Subcutaneous adipose tissue (tissue), 4 donors: ENCODE measurements around the gene C1QBP. TPM values are rescaled to one million over a fixed set of nuclear protein-coding genes. Genes with fewer than 3 reads are reported as not detected.

ENCODE experiments used
- total RNA-seq, 4 donors: library from RNA; depleted of rRNA; stranded (reverse); fragments of >200 nt; gene quantifications; one replicate each; pipeline ENCODE4 v1.1.0, GENCODE V29; 2016
- TF ChIP-seq, protein P1 (sequence below): fragments of 450-650 bp; IDR thresholded peaks from one replicate; pipeline ENCODE4 v1.5.1; 2016; ENCODE audit warnings: low read depth, mild to moderate bottlenecking, control low read depth, antibody characterized with exemption, moderate library complexity

Gene C1QBP
- total RNA-seq, 4 donors from 2014 or later, result 54.4 to 85.3 (median 73.3) TPM

GRCh38 chr17:5446786-5447185 lies 7.8 kb upstream of the C1QBP start:
- TF ChIP-seq, protein P1, sequence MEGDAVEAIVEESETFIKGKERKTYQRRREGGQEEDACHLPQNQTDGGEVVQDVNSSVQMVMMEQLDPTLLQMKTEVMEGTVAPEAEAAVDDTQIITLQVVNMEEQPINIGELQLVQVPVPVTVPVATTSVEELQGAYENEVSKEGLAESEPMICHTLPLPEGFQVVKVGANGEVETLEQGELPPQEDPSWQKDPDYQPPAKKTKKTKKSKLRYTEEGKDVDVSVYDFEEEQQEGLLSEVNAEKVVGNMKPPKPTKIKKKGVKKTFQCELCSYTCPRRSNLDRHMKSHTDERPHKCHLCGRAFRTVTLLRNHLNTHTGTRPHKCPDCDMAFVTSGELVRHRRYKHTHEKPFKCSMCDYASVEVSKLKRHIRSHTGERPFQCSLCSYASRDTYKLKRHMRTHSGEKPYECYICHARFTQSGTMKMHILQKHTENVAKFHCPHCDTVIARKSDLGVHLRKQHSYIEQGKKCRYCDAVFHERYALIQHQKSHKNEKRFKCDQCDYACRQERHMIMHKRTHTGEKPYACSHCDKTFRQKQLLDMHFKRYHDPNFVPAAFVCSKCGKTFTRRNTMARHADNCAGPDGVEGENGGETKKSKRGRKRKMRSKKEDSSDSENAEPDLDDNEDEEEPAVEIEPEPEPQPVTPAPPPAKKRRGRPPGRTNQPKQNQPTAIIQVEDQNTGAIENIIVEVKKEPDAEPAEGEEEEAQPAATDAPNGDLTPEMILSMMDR, result no peak

- TF ChIP-seq, protein P1, result no peak
Measured at GRCh38 chr17:5444209-5444608, 5.3 kb upstream of the C1QBP start.

GRCh38 chr17:5443728-5444127 lies 4.8 kb upstream of the C1QBP start:
- TF ChIP-seq, protein P1, result no peak

DNA sequence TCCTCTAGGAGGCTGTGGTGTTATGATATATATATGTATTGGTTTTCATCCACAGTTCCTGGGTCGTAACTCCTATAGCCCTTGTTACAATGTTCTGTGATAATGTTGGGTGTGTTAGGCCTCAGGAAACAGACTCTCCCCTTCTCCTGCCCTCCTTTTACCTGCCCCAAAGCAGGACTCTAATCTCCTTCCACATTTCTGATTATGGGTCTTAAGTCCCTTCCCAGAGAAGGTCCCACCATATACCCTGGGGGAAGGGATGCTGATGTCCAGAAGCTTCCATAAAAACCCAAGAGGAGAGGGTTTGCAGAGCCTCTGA lies 450 bp upstream of the C1QBP start:
- TF ChIP-seq, protein P1, result no peak

DNA sequence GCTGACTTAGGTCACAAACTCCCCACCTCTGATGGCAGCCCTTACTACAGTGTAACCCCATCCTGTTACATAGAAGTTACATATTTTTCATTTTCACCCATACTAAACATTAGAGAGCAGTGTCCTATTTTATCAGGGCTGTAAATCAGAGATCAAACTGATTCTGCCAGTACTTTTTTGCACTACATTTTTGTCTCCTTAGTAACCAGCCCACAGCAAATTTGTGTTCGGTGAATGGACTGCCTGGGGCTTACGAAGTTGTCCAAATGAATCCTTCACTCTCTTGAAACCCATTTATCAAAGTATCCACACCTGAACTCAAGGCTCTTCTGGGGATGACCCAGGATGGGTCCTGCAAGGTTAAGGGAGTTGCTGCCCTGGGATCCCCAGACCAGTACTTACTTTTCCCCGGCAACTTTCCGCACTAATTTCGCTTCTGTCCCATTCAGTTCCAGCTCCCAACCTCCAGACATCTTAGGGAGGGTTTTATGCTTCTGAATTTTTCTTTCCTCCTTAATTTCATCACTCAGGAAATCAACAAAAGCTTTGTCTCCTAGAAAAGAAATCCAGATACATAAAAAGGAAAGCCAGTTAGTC lies 1.1 kb downstream of the C1QBP start:
- TF ChIP-seq, protein P1, result no peak

- TF ChIP-seq, protein P1, result no peak
Measured at GRCh38 chr17:5434984-5435383, 4.0 kb downstream of the C1QBP start.

DNA sequence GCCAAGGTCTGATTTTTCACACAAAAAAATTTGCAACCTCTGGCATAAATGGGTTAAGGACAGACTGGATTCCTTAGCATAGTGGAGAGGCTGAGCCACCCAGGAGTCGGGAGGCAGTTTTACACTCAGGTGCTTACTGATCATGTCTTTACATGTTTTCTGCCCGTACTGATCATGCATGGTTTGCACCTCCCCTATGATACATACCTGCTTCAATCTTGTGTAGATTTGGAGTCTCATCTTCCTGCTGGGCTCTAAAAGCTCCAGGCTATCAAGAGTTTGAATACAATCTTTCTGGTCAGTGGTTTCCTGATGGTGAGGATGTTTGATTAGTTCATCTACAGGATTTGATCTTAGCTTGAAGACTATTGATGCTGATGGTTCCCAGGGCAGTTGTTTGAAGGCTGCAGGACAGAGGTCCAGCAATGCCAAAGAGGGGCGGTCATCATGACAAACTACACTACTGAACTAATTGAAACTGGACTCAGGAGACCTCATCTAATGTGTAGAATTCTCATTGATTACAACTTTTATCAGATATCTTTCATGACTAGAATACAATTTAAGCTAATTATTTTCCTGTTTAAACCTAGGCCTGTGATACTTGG lies 6.9 kb downstream of the C1QBP start:
- TF ChIP-seq, protein P1, result no peak
